Ascending aorta (tissue), 2 donors: ENCODE data around the gene ADA. TPM values are rescaled to one million over a fixed set of nuclear protein-coding genes. Genes with fewer than 3 reads are reported as not detected.

ENCODE experiments used
- DNase-seq, 2 donors: peaks; one replicate each; pipeline ENCODE4 v3.0.0-alpha.2; 2019; ENCODE audit warnings: low spot score in 2 of 2
- H3K27ac ChIP-seq, 2 donors: fragments of 200-600 bp; sonication (generic); one replicate each; pipeline ENCODE4 v1.5.1; 2016 to 2017; ENCODE audit warnings: mild to moderate bottlenecking in 1 of 2
- H3K27me3 ChIP-seq: fragments of 200-600 bp; sonication (generic); one replicate; pipeline ENCODE4 v1.5.1; 2017
- H3K36me3 ChIP-seq, 2 donors: fragments of 200-600 bp; sonication (generic); one replicate each; pipeline ENCODE4 v1.5.1; 2016
- H3K4me1 ChIP-seq, 2 donors: fragments of 200-600 bp; sonication (generic); one replicate each; pipeline ENCODE4 v1.5.1; 2016 to 2017; ENCODE audit warnings: mild to moderate bottlenecking in 1 of 2
- H3K4me3 ChIP-seq, 2 donors: fragments of 200-600 bp; sonication (generic); one replicate each; pipeline ENCODE4 v1.5.1; 2016 to 2017; ENCODE audit warnings: mild to moderate bottlenecking in 1 of 2
- H3K9me3 ChIP-seq, 2 donors: fragments of 200-600 bp; sonication (generic); one replicate each; pipeline ENCODE4 v1.5.1; 2016
- CTCF ChIP-seq, 3 experiments: fragments of 200-600 bp in 2 of 3; fragments of 450-650 bp in 1 of 3; sonication (generic) in 2 of 3; IDR thresholded peaks; one replicate each; pipeline ENCODE4 v1.5.1; 2016 to 2019; ENCODE audit warnings: antibody characterized with exemption in 3 of 3, mild to moderate bottlenecking in 1 of 3, moderate library complexity in 1 of 3
- intact Hi-C: fragments of 100-400 bp; cut with DNase I; formaldehyde crosslinking; loops from one replicate; pipeline ENCODE4 v1.15.1; 2023
- total RNA-seq: library from RNA; depleted of rRNA; stranded (reverse); fragments of >200 nt; gene quantifications from one replicate; pipeline ENCODE4 v1.1.0, GENCODE V29; 2016

The ADA gene
- total RNA-seq, 1 donor from 2014 or later: 0.75 TPM

GRCh38 chr20:44642203-44643153 is 9.0 kb downstream of the ADA start:
- Histone ChIP-seq H3K9me3 (no peaks in the 10 kb centered on the region), H3K27me3 (no peaks in the 10 kb centered on the region), H3K36me3 (no peaks in the 10 kb centered on the region), H3K4me3 (peak overlapping the region; percentile 7 to 19), H3K4me1 (peaks cover 0 to 11% of the 10 kb centered on the region in 2 donors), H3K27ac (peak overlapping the region; percentile 47 to 57)
- intact Hi-C loops: no loop called here
- TF ChIP-seq CTCF (IDR thresholded peaks at IDR 0.05): no peak
- peak in 1 of 2 donors; percentile 75 for DNase-seq

GRCh38 chr20:44641325-44641724 is 10.2 kb downstream of the ADA start:
- H3K36me3 ChIP-seq: no peaks in the 10 kb centered on the region
- no peak overlapping the region for H3K4me3 ChIP-seq
- DNase-seq: no peak
- intact Hi-C loops: no loop called here
- no peaks in the 10 kb centered on the region for H3K9me3 ChIP-seq
- H3K4me1 ChIP-seq: peaks cover 0 to 11% of the 10 kb centered on the region in 2 donors
- H3K27ac ChIP-seq: no peak overlapping the region
- TF ChIP-seq CTCF (IDR thresholded peaks at IDR 0.05): no peak
- no peaks in the 10 kb centered on the region for H3K27me3 ChIP-seq

- H3K27ac ChIP-seq: no peak overlapping the region
- intact Hi-C loops: no loop called here
- no peak for TF ChIP-seq CTCF (IDR thresholded peaks at IDR 0.05)
- no peak for DNase-seq
- H3K27me3 ChIP-seq: no peaks in the 10 kb centered on the region
- H3K4me3 ChIP-seq: no peak overlapping the region
- no peaks in the 10 kb centered on the region for H3K9me3 ChIP-seq
- no peaks in the 10 kb centered on the region for H3K36me3 ChIP-seq
- H3K4me1 ChIP-seq: peaks cover 0 to 11% of the 10 kb centered on the region in 2 donors
Observed at GRCh38 chr20:44640522-44640921, 11.0 kb downstream of the ADA start.

- peak overlapping the region in 1 of 2 donors; percentile 51 for H3K27ac ChIP-seq
Observed at GRCh38 chr20:44637522-44638372, 13.8 kb downstream of the ADA start.

More at GRCh38 chr20:44637522-44638372, 13.8 kb downstream of the ADA start:
- Histone ChIP-seq H3K27me3 (no peaks in the 10 kb centered on the region), H3K4me3 (no peak overlapping the region), H3K4me1 (peaks cover 0 to 10% of the 10 kb centered on the region in 2 donors), H3K9me3 (no peaks in the 10 kb centered on the region), H3K36me3 (no peaks in the 10 kb centered on the region)
- DNase-seq: peak in 1 of 2 donors; percentile 82
- intact Hi-C loops: no loop called here
- TF ChIP-seq CTCF (IDR thresholded peaks at IDR 0.05): no peak
